ENCODE data around the gene SPOCK1.

The SPOCK1 gene

GRCh38 chr5:137217599-137218200 is 281.4 kb downstream of the SPOCK1 start:
- Histone ChIP-seq H3K36me3 (ENCODE audit: control insufficient read depth in 5 of 5, insufficient read depth in 5 of 5, low read length in 5 of 5) (no peaks in the 10 kb centered on the region), H3K27me3 (ENCODE audit: control insufficient read depth in 5 of 5, insufficient read depth in 4 of 5, low read length in 5 of 5) (no peaks in the 10 kb centered on the region), H3K9ac (ENCODE audit: low read length in 5 of 5) (no peak overlapping the region), H3K4me3 (ENCODE audit: low read depth in 1 of 5, low read length in 5 of 5) (no peak overlapping the region), H3K4me1 (ENCODE audit: control insufficient read depth in 5 of 5, insufficient read depth in 5 of 5, low read length in 5 of 5) (peaks cover 0 to 4% (median 0%) of the 10 kb centered on the region in 5 donors), H3K9me3 (ENCODE audit: control insufficient read depth in 5 of 5, low read length in 5 of 5) (no peaks in the 10 kb centered on the region), H3K27ac (ENCODE audit: low read depth, low read length) (no peak overlapping the region)

- Histone ChIP-seq H3K36me3 (ENCODE audit: control insufficient read depth in 5 of 5, insufficient read depth in 5 of 5, low read length in 5 of 5) (no peaks in the 10 kb centered on the region), H3K9ac (ENCODE audit: low read length in 5 of 5) (no peak overlapping the region), H3K4me3 (ENCODE audit: low read depth in 1 of 5, low read length in 5 of 5) (no peak overlapping the region), H3K9me3 (ENCODE audit: control insufficient read depth in 5 of 5, low read length in 5 of 5) (no peaks in the 10 kb centered on the region), H3K27me3 (ENCODE audit: control insufficient read depth in 5 of 5, insufficient read depth in 4 of 5, low read length in 5 of 5) (no peaks in the 10 kb centered on the region), H3K4me1 (ENCODE audit: control insufficient read depth in 5 of 5, insufficient read depth in 5 of 5, low read length in 5 of 5) (peaks cover 0 to 4% (median 0%) of the 10 kb centered on the region in 5 donors), H3K27ac (ENCODE audit: low read depth, low read length) (no peak overlapping the region)
These were observed 282.0 kb downstream of the SPOCK1 start for GRCh38 chr5:137216976-137217598.

- no peak overlapping the region for H3K9ac ChIP-seq (ENCODE audit: low read length in 5 of 5)
- H3K9me3 ChIP-seq (ENCODE audit: control insufficient read depth in 5 of 5, low read length in 5 of 5) = no peaks in the 10 kb centered on the region
- no peaks in the 10 kb centered on the region for H3K27me3 ChIP-seq (ENCODE audit: control insufficient read depth in 5 of 5, insufficient read depth in 4 of 5, low read length in 5 of 5)
- H3K27ac ChIP-seq (ENCODE audit: low read depth, low read length) = no peak overlapping the region
- no peak overlapping the region for H3K4me3 ChIP-seq (ENCODE audit: low read depth in 1 of 5, low read length in 5 of 5)
- H3K4me1 ChIP-seq (ENCODE audit: control insufficient read depth in 5 of 5, insufficient read depth in 5 of 5, low read length in 5 of 5) = peaks cover 0 to 4% (median 0%) of the 10 kb centered on the region in 5 donors
- H3K36me3 ChIP-seq (ENCODE audit: control insufficient read depth in 5 of 5, insufficient read depth in 5 of 5, low read length in 5 of 5) = no peaks in the 10 kb centered on the region
These were observed 283.3 kb downstream of the SPOCK1 start for GRCh38 chr5:137215780-137216179.

- peaks cover 0 to 4% (median 0%) of the 10 kb centered on the region in 5 donors for H3K4me1 ChIP-seq (ENCODE audit: control insufficient read depth in 5 of 5, insufficient read depth in 5 of 5, low read length in 5 of 5)
- H3K27ac ChIP-seq (ENCODE audit: low read depth, low read length) = no peak overlapping the region
- H3K36me3 ChIP-seq (ENCODE audit: control insufficient read depth in 5 of 5, insufficient read depth in 5 of 5, low read length in 5 of 5) = no peaks in the 10 kb centered on the region
- no peak overlapping the region for H3K9ac ChIP-seq (ENCODE audit: low read length in 5 of 5)
- no peaks in the 10 kb centered on the region for H3K27me3 ChIP-seq (ENCODE audit: control insufficient read depth in 5 of 5, insufficient read depth in 4 of 5, low read length in 5 of 5)
- no peaks in the 10 kb centered on the region for H3K9me3 ChIP-seq (ENCODE audit: control insufficient read depth in 5 of 5, low read length in 5 of 5)
- no peak overlapping the region for H3K4me3 ChIP-seq (ENCODE audit: low read depth in 1 of 5, low read length in 5 of 5)
These were observed 283.9 kb downstream of the SPOCK1 start for GRCh38 chr5:137215261-137215660.

- peaks cover 0 to 4% (median 0%) of the 10 kb centered on the region in 5 donors for H3K4me1 ChIP-seq (ENCODE audit: control insufficient read depth in 5 of 5, insufficient read depth in 5 of 5, low read length in 5 of 5)
- no peak overlapping the region for H3K9ac ChIP-seq (ENCODE audit: low read length in 5 of 5)
- no peak overlapping the region for H3K4me3 ChIP-seq (ENCODE audit: low read depth in 1 of 5, low read length in 5 of 5)
- no peaks in the 10 kb centered on the region for H3K36me3 ChIP-seq (ENCODE audit: control insufficient read depth in 5 of 5, insufficient read depth in 5 of 5, low read length in 5 of 5)
- no peaks in the 10 kb centered on the region for H3K27me3 ChIP-seq (ENCODE audit: control insufficient read depth in 5 of 5, insufficient read depth in 4 of 5, low read length in 5 of 5)
- no peak overlapping the region for H3K27ac ChIP-seq (ENCODE audit: low read depth, low read length)
- H3K9me3 ChIP-seq (ENCODE audit: control insufficient read depth in 5 of 5, low read length in 5 of 5) = no peaks in the 10 kb centered on the region
These were observed 284.5 kb downstream of the SPOCK1 start for GRCh38 chr5:137214446-137215189.

GRCh38 chr5:137212471-137212870 is 286.7 kb downstream of the SPOCK1 start:
- Histone ChIP-seq H3K27ac (ENCODE audit: low read depth, low read length) (no peak overlapping the region), H3K4me3 (ENCODE audit: low read depth in 1 of 5, low read length in 5 of 5) (no peak overlapping the region), H3K4me1 (ENCODE audit: control insufficient read depth in 5 of 5, insufficient read depth in 5 of 5, low read length in 5 of 5) (no peaks in the 10 kb centered on the region), H3K27me3 (ENCODE audit: control insufficient read depth in 5 of 5, insufficient read depth in 4 of 5, low read length in 5 of 5) (no peaks in the 10 kb centered on the region), H3K9me3 (ENCODE audit: control insufficient read depth in 5 of 5, low read length in 5 of 5) (no peaks in the 10 kb centered on the region), H3K36me3 (ENCODE audit: control insufficient read depth in 5 of 5, insufficient read depth in 5 of 5, low read length in 5 of 5) (no peaks in the 10 kb centered on the region), H3K9ac (ENCODE audit: low read length in 5 of 5) (no peak overlapping the region)

- no peak overlapping the region for H3K27ac ChIP-seq (ENCODE audit: low read depth, low read length)
- no peaks in the 10 kb centered on the region for H3K9me3 ChIP-seq (ENCODE audit: control insufficient read depth in 5 of 5, low read length in 5 of 5)
- no peak overlapping the region for H3K4me3 ChIP-seq (ENCODE audit: low read depth in 1 of 5, low read length in 5 of 5)
- H3K27me3 ChIP-seq (ENCODE audit: control insufficient read depth in 5 of 5, insufficient read depth in 4 of 5, low read length in 5 of 5) = no peaks in the 10 kb centered on the region
- no peak overlapping the region for H3K9ac ChIP-seq (ENCODE audit: low read length in 5 of 5)
- H3K36me3 ChIP-seq (ENCODE audit: control insufficient read depth in 5 of 5, insufficient read depth in 5 of 5, low read length in 5 of 5) = no peaks in the 10 kb centered on the region
- H3K4me1 ChIP-seq (ENCODE audit: control insufficient read depth in 5 of 5, insufficient read depth in 5 of 5, low read length in 5 of 5) = no peaks in the 10 kb centered on the region
These were observed 289.8 kb downstream of the SPOCK1 start for GRCh38 chr5:137209232-137209809.

- H3K9me3 ChIP-seq (ENCODE audit: control insufficient read depth in 5 of 5, low read length in 5 of 5) = no peaks in the 10 kb centered on the region
- H3K9ac ChIP-seq (ENCODE audit: low read length in 5 of 5) = no peak overlapping the region
- H3K27me3 ChIP-seq (ENCODE audit: control insufficient read depth in 5 of 5, insufficient read depth in 4 of 5, low read length in 5 of 5) = no peaks in the 10 kb centered on the region
- no peaks in the 10 kb centered on the region for H3K36me3 ChIP-seq (ENCODE audit: control insufficient read depth in 5 of 5, insufficient read depth in 5 of 5, low read length in 5 of 5)
- no peak overlapping the region for H3K27ac ChIP-seq (ENCODE audit: low read depth, low read length)
- no peak overlapping the region for H3K4me3 ChIP-seq (ENCODE audit: low read depth in 1 of 5, low read length in 5 of 5)
- no peaks in the 10 kb centered on the region for H3K4me1 ChIP-seq (ENCODE audit: control insufficient read depth in 5 of 5, insufficient read depth in 5 of 5, low read length in 5 of 5)
These were observed 291.9 kb downstream of the SPOCK1 start for GRCh38 chr5:137207023-137207760.

- Histone ChIP-seq H3K9ac (ENCODE audit: low read length in 5 of 5) (no peak overlapping the region), H3K4me1 (ENCODE audit: control insufficient read depth in 5 of 5, insufficient read depth in 5 of 5, low read length in 5 of 5) (no peaks in the 10 kb centered on the region), H3K27me3 (ENCODE audit: control insufficient read depth in 5 of 5, insufficient read depth in 4 of 5, low read length in 5 of 5) (no peaks in the 10 kb centered on the region), H3K4me3 (ENCODE audit: low read depth in 1 of 5, low read length in 5 of 5) (no peak overlapping the region), H3K9me3 (ENCODE audit: control insufficient read depth in 5 of 5, low read length in 5 of 5) (no peaks in the 10 kb centered on the region), H3K27ac (ENCODE audit: low read depth, low read length) (no peak overlapping the region), H3K36me3 (ENCODE audit: control insufficient read depth in 5 of 5, insufficient read depth in 5 of 5, low read length in 5 of 5) (no peaks in the 10 kb centered on the region)
These were observed 293.0 kb downstream of the SPOCK1 start for GRCh38 chr5:137206030-137206715.
